Kidney (tissue), 14 donors: Measurements from ENCODE around the gene OPTC. TPM values are rescaled to one million over a fixed set of nuclear protein-coding genes. Genes with fewer than 3 reads are reported as not detected.
A peak's percentile ranks its signal among the peaks of the same experiment; 100 is the strongest.

ENCODE experiments used
- DNase-seq, 5 donors: peaks; one replicate each; pipeline ENCODE4 v3.0.0-alpha.2; 2013 to 2020
- FAIRE-seq: peaks from 2 replicates; lab custom pipeline; 2012; peaks lifted over from hg19 to GRCh38; lab: Jason Lieb, UNC
- H3K27ac ChIP-seq, 2 donors: one replicate each; pipeline ENCODE4 v1.7.0; 2013; ENCODE audit warnings: low read depth in 2 of 2, low read length in 2 of 2, inconsistent platforms in 1 of 2
- H3K27me3 ChIP-seq: one replicate; pipeline ENCODE4 v1.7.1; 2013; ENCODE audit warnings: low read length, inconsistent platforms; ENCODE audit not compliant: control insufficient read depth, insufficient read depth
- H3K36me3 ChIP-seq, 3 donors: one replicate each; pipeline versions ENCODE4 v1.7.0 to v1.7.1; 2013; ENCODE audit warnings: low read length in 3 of 3, control low read depth in 1 of 3, inconsistent platforms in 1 of 3; ENCODE audit not compliant: insufficient read depth in 3 of 3, control insufficient read depth in 2 of 3
- H3K4me1 ChIP-seq, 3 donors: one replicate each; pipeline versions ENCODE4 v1.7.0 to v1.7.1; 2013; ENCODE audit warnings: low read length in 3 of 3, inconsistent platforms in 1 of 3, low read depth in 1 of 3; ENCODE audit not compliant: control insufficient read depth in 2 of 3, insufficient read depth in 2 of 3
- H3K4me3 ChIP-seq, 3 donors: one replicate each; pipeline versions ENCODE4 v1.7.0 to v1.8.1; 2013; ENCODE audit warnings: low read length in 3 of 3, control low read depth in 1 of 3, inconsistent platforms in 1 of 3
- H3K9ac ChIP-seq, 3 donors: one replicate each; pipeline versions ENCODE4 v1.7.0 to v1.7.1; 2013; ENCODE audit warnings: low read length in 3 of 3, control low read depth in 1 of 3, inconsistent platforms in 1 of 3
- H3K9me3 ChIP-seq, 3 donors: one replicate each; pipeline versions ENCODE4 v1.7.0 to v1.7.1; 2013; ENCODE audit warnings: low read length in 3 of 3, control low read depth in 1 of 3, inconsistent platforms in 1 of 3; ENCODE audit not compliant: control insufficient read depth in 2 of 3, insufficient read depth in 1 of 3
- CTCF ChIP-seq: IDR thresholded peaks from 3 replicates; pipeline ENCODE4 v1.5.1; 2012; ENCODE audit warnings: mild to moderate bottlenecking, moderate library complexity, borderline replicate concordance; ENCODE audit not compliant: insufficient read depth; ENCODE audit errors: extremely low read depth
- intact Hi-C: fragments of 100-400 bp; cut with DNase I; formaldehyde crosslinking; loops from one replicate; pipeline ENCODE4 v1.11.1; 2022
- polyA plus RNA-seq: library from polyadenylated mRNA; stranded (reverse); fragments of 350-450 nt; fragmentation: Illumina TruSeq; extraction: RNeasy Lipid Tissue Mini Kit (QIAGEN cat#74804); gene quantifications from one replicate; pipeline ENCODE4 v1.2.3, GENCODE V29; 2014; ENCODE audit warnings: low read depth, low replicate concordance; ENCODE audit not compliant: insufficient read depth
- total RNA-seq: library from RNA; stranded (reverse); fragmentation: NEBNext Ultra II Directional; extraction: Animal tissue kit (Norgen Biotek cat#: 25700); gene quantifications from one replicate; pipeline ENCODE4 v1.2.1, GENCODE V29; 2021
- donor health status: control.
- donor health status: control.
- donor health status: control.
- donor health status: control.
- donor health status: control.
- donor health status: DM: yes; HTN: yes; CAD: no.
- donor health status: Normal renal cell carcinoma (clear cell type).

The OPTC gene
- total and polyA plus RNA-seq, 2 donors from 2014 or later: not detected

- no peak overlapping the region for H3K4me3 ChIP-seq
- FAIRE-seq: no peak
- intact Hi-C loops: no loop called here
Observed at GRCh38 chr1:203477748-203478147, 16.2 kb upstream of the OPTC start.

GRCh38 chr1:203478231-203478630, 15.7 kb upstream of the OPTC start:
- H3K4me1 ChIP-seq: peaks cover 0 to 6% (median 6%) of the 10 kb centered on the region in 3 donors
- FAIRE-seq (no peak), DNase-seq (no peak)
- H3K27me3 ChIP-seq: no peaks in the 10 kb centered on the region
- H3K4me3 ChIP-seq: no peak overlapping the region
- H3K9me3 ChIP-seq: no peaks in the 10 kb centered on the region
- peak overlapping the region in 1 of 2 donors; percentile 5 for H3K27ac ChIP-seq
- H3K36me3 ChIP-seq: no peaks in the 10 kb centered on the region
- intact Hi-C loops: no loop called here
- TF ChIP-seq CTCF: no peak
- no peak overlapping the region for H3K9ac ChIP-seq

More at GRCh38 chr1:203477748-203478147, 16.2 kb upstream of the OPTC start:
- Histone ChIP-seq H3K36me3 (no peaks in the 10 kb centered on the region), H3K27me3 (no peaks in the 10 kb centered on the region), H3K4me1 (peaks cover 0 to 6% (median 6%) of the 10 kb centered on the region in 3 donors), H3K9me3 (no peaks in the 10 kb centered on the region), H3K27ac (peak overlapping the region in 1 of 2 donors; percentile 5), H3K9ac (no peak overlapping the region)
- no peak for TF ChIP-seq CTCF
- peak in 1 of 5 donors; percentile 11 for DNase-seq

DNA sequence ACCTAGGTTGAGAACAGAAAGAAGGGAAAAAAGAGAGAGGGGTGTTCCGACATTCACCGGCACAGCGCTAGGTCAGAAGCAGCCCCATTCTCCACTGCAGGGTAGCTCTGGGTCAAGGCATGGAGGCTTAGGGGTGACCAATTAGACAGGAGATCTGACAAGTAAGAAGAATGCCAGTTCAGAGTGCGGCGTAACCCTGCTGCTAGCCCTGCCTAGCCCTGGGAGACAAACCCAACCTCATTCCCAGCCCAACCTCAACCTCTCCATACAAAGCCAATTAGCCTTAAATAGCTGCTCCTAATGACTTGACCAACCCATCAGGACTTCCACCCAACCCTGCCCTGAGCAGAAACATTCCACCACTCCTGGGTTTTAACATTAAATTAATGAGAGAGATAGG, 15.0 kb upstream of the OPTC start:
- Histone ChIP-seq H3K4me1 (peaks cover 0 to 6% (median 6%) of the 10 kb centered on the region in 3 donors), H3K9ac (no peak overlapping the region), H3K27ac (no peak overlapping the region), H3K9me3 (no peaks in the 10 kb centered on the region), H3K4me3 (no peak overlapping the region), H3K36me3 (no peaks in the 10 kb centered on the region), H3K27me3 (no peaks in the 10 kb centered on the region)
- TF ChIP-seq CTCF: no peak
- DNase-seq: peak in 1 of 5 donors; percentile 8
- intact Hi-C loops: no loop called here
- no peak for FAIRE-seq

DNA sequence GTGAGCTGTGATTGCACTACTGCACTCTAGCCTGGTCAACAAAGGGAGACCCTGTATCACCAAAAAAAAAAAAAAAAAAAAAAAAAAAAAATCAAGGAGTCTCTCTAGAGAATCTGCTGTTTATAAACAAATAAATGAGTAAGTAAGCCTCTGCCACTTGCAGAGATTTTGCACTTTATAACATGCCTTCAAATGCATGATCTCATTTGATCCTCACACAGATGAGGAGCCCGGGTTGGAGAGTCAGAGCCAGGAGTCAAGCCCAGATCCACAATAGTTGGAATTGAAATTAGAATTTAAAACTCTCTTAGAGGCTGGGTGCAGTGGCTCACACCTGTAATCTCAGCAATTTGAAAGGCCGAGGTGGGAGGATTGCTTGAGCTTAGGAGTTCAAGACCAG, 14.3 kb upstream of the OPTC start:
- Histone ChIP-seq H3K9ac (no peak overlapping the region), H3K36me3 (no peaks in the 10 kb centered on the region), H3K4me3 (no peak overlapping the region), H3K27ac (no peak overlapping the region), H3K4me1 (peaks cover 0 to 6% (median 6%) of the 10 kb centered on the region in 3 donors), H3K27me3 (no peaks in the 10 kb centered on the region), H3K9me3 (no peaks in the 10 kb centered on the region)
- DNase-seq (no peak), FAIRE-seq (no peak)
- TF ChIP-seq CTCF: no peak
- intact Hi-C loops: no loop called here
